ENCODE measurements around the gene SLC17A2. TPM values are rescaled to one million over a fixed set of nuclear protein-coding genes. Genes with fewer than 3 reads are reported as not detected.

The SLC17A2 gene
- total RNA-seq, 2 experiments from 2014 or later, result not detected

GRCh38 chr6:25913741-25914140 is 16.8 kb downstream of the SLC17A2 start:
- no peak overlapping the region for H3K4me3 Mint-ChIP-seq
- POLR2A ChIA-PET, result no interaction called here
- no peaks in the 10 kb centered on the region for H3K4me1 Mint-ChIP-seq (ENCODE audit: low read depth)
- DNase-seq (no peak), ATAC-seq (ENCODE audit: poor library complexity) (no peak)
- no peaks in the 10 kb centered on the region for H3K36me3 Mint-ChIP-seq (ENCODE audit: low read depth)
- H3K36me3 ChIP-seq (ENCODE audit: insufficient read depth, low read length), result no peaks in the 10 kb centered on the region
- H3K27me3 ChIP-seq (ENCODE audit: control insufficient read depth in 1 of 2, insufficient read depth in 2 of 2, low read length in 2 of 2), result no peaks in the 10 kb centered on the region
- H3K4me1 ChIP-seq (ENCODE audit: insufficient read depth, low read length), result no peaks in the 10 kb centered on the region
- H3K27ac Mint-ChIP-seq, result no peak overlapping the region
- CTCF ChIA-PET, result no interaction called here
- H3K27ac ChIP-seq (ENCODE audit: low read depth in 1 of 2, low read length in 2 of 2), result no peak overlapping the region
- no peaks in the 10 kb centered on the region for H3K27me3 Mint-ChIP-seq
- intact Hi-C loops (cut with DNase I, micrococcal nuclease), result no loop called here
- no peaks in the 10 kb centered on the region for H3K9me3 Mint-ChIP-seq
- no peak overlapping the region for H3K4me3 ChIP-seq (ENCODE audit: low read length)
- TF ChIP-seq CTCF (IDR thresholded peaks at IDR 0.05), result no peak
- H3K9me3 ChIP-seq (ENCODE audit: control insufficient read depth in 1 of 2, insufficient read depth in 1 of 2, low read length in 2 of 2), result no peaks in the 10 kb centered on the region

DNA sequence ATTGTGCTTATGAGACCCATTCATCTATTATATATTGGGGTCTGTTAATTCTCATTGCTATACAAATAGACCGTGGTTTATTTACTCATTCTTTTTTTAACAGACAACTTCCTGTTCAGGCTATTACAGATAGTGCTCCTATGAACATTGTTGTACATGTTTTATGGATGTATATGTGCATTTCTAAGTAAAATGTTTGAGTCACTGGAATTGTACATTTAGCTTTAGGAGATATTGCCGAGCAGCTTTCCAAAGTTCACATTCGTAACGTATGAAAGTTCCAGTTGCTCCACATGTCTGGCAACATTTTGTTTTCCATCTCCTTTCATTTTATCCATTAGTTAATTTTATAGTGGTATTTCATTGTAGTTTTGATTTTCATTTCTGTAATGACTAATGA is 19.1 kb downstream of the SLC17A2 start:
- H3K9me3 Mint-ChIP-seq, result no peaks in the 10 kb centered on the region
- POLR2A ChIA-PET, result no interaction called here
- no peak overlapping the region for H3K27ac ChIP-seq (ENCODE audit: low read depth in 1 of 2, low read length in 2 of 2)

DNA sequence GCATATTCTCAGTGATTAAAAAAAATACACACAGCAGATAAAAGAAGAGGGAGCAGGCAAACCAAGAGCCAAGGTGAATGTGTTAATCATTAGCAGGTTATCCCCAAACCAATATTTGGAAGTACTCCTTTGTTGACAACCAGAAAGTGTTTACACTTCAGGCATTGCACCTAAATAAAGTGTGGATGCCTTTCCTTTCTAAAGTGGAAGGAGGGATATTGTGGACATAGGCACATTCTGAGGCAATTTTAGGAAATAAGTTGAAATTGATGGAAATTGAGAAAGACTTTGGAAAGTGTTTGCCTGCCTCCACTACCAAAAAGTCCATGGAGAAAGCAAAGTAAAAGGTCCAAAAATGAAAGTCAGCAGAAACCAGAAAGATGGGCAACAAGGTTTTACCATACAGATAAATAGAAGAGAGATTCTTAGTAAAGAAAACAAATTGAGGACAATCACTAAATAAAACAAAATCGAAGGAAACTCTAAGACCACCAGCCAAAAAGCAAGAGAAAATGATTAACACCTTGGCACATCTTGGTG is 22.9 kb downstream of the SLC17A2 start:
- no peaks in the 10 kb centered on the region for H3K4me1 ChIP-seq (ENCODE audit: insufficient read depth, low read length)
- TF ChIP-seq CTCF (IDR thresholded peaks at IDR 0.05), result no peak
- no peak overlapping the region for H3K27ac ChIP-seq (ENCODE audit: low read depth in 1 of 2, low read length in 2 of 2)
- no peak overlapping the region for H3K4me3 ChIP-seq (ENCODE audit: low read length)
- ChIA-PET POLR2A (no interaction called here), CTCF (no interaction called here)
- Mint-ChIP-seq H3K27me3 (peaks cover 19% of the 10 kb centered on the region), H3K9me3 (no peaks in the 10 kb centered on the region), H3K4me1 (ENCODE audit: low read depth) (no peaks in the 10 kb centered on the region), H3K27ac (no peak overlapping the region), H3K36me3 (ENCODE audit: low read depth) (no peaks in the 10 kb centered on the region), H3K4me3 (no peak overlapping the region)
- intact Hi-C loops (cut with DNase I, micrococcal nuclease), result no loop called here
- peaks cover 0 to 5% of the 10 kb centered on the region in 2 experiments for H3K27me3 ChIP-seq (ENCODE audit: control insufficient read depth in 1 of 2, insufficient read depth in 2 of 2, low read length in 2 of 2)
- no peaks in the 10 kb centered on the region for H3K36me3 ChIP-seq (ENCODE audit: insufficient read depth, low read length)
- ATAC-seq (ENCODE audit: poor library complexity) (no peak), DNase-seq (no peak)
- no peaks in the 10 kb centered on the region for H3K9me3 ChIP-seq (ENCODE audit: control insufficient read depth in 1 of 2, insufficient read depth in 1 of 2, low read length in 2 of 2)

More for the DNA sequence above, 19.1 kb downstream of the SLC17A2 start:
- Histone ChIP-seq H3K4me3 (ENCODE audit: low read length) (no peak overlapping the region), H3K4me1 (ENCODE audit: insufficient read depth, low read length) (no peaks in the 10 kb centered on the region), H3K9me3 (ENCODE audit: control insufficient read depth in 1 of 2, insufficient read depth in 1 of 2, low read length in 2 of 2) (no peaks in the 10 kb centered on the region), H3K27me3 (ENCODE audit: control insufficient read depth in 1 of 2, insufficient read depth in 2 of 2, low read length in 2 of 2) (no peaks in the 10 kb centered on the region), H3K36me3 (ENCODE audit: insufficient read depth, low read length) (no peaks in the 10 kb centered on the region)
- Mint-ChIP-seq H3K4me3 (no peak overlapping the region), H3K36me3 (ENCODE audit: low read depth) (no peaks in the 10 kb centered on the region), H3K27ac (no peak overlapping the region), H3K27me3 (peaks cover 6% of the 10 kb centered on the region), H3K4me1 (ENCODE audit: low read depth) (no peaks in the 10 kb centered on the region)
- no peak for TF ChIP-seq CTCF (IDR thresholded peaks at IDR 0.05)
- CTCF ChIA-PET, result interaction anchor here (1.0 to 3.3 kb wide), 3 partner anchors 9 to 29 kb away, joined by 3 to 8 read pairs (median 6); no protein-coding TSS in a partner anchor
- intact Hi-C loops (cut with DNase I, micrococcal nuclease), result no loop called here
- DNase-seq (no peak), ATAC-seq (ENCODE audit: poor library complexity) (no peak)
